ENCODE data around the gene RELT. TPM values are rescaled to one million over a fixed set of nuclear protein-coding genes. Genes with fewer than 3 reads are reported as not detected.

Gene RELT
- total RNA-seq, 1 donor from 2014 or later, result 5.2 TPM

- no peak for DNase-seq (ENCODE audit: low read depth)
- Histone ChIP-seq H3K4me1 (ENCODE audit: insufficient read depth, low read length) (no peaks in the 10 kb centered on the region), H3K36me3 (ENCODE audit: insufficient read depth, low read length) (peaks cover 26% of the 10 kb centered on the region), H3K9me3 (ENCODE audit: insufficient read depth, low read depth, low read length) (no peaks in the 10 kb centered on the region), H3K4me3 (ENCODE audit: insufficient read depth, low read depth, low read length) (no peak overlapping the region), H3K27me3 (ENCODE audit: insufficient read depth, low read length) (no peaks in the 10 kb centered on the region), H3K79me2 (ENCODE audit: insufficient read depth, low read length) (peaks cover 8% of the 10 kb centered on the region), H3K27ac (ENCODE audit: low read depth, low read length) (no peak overlapping the region), H3K9ac (ENCODE audit: low read length) (no peak overlapping the region), H3K4me2 (ENCODE audit: low read length) (no peak overlapping the region), H2AFZ (ENCODE audit: low read depth, low read length) (no peak overlapping the region), H4K20me1 (ENCODE audit: insufficient read depth, low read length) (peaks cover 45% of the 10 kb centered on the region)
- H3K4me1 Mint-ChIP-seq (ENCODE audit: low read depth, unreplicated experiment), result no peaks in the 10 kb centered on the region
- no peak overlapping the region for H3K4me3 Mint-ChIP-seq (ENCODE audit: unreplicated experiment)
- TF ChIP-seq CTCF (IDR thresholded peaks at IDR 0.05; ENCODE audit: insufficient read depth, low read depth, low read length) (no peak), EZH2 (IDR thresholded peaks at IDR 0.05; ENCODE audit: insufficient read depth, low read length) (no peak)
- no peaks in the 10 kb centered on the region for H3K27me3 Mint-ChIP-seq (ENCODE audit: low read depth, unreplicated experiment)
- H3K9me3 Mint-ChIP-seq (ENCODE audit: unreplicated experiment), result no peaks in the 10 kb centered on the region
- H3K27ac Mint-ChIP-seq (ENCODE audit: unreplicated experiment), result no peak overlapping the region
- no peak for FAIRE-seq
- peaks cover 21% of the 10 kb centered on the region for H3K36me3 Mint-ChIP-seq (ENCODE audit: low read depth, unreplicated experiment)
These were observed 19.0 kb upstream of the RELT start for GRCh38 chr11:73356979-73357860.

DNA sequence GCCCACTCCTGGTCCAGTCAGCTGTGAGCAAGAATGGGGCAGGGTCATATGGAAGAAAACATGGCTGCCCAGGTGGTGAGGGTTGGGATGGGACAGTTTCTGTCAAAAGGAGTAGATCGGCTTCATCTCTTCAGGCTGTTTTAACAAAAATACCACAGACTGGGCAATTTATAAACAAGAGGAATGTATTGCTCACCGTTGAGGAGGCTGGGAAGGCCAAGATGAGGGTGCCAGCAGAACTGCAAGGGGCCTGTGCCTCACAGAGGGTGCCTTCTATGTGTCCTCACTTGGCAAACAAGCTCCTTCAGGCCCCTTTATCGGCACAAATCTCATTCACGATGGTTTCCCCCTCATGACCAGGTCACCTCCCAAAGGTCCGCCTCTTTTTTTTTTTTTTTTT lies 18.1 kb upstream of the RELT start:
- H3K9ac ChIP-seq (ENCODE audit: low read length), result no peak overlapping the region
- no peaks in the 10 kb centered on the region for H3K27me3 Mint-ChIP-seq (ENCODE audit: low read depth, unreplicated experiment)
- peak overlapping the region; percentile 26 for H3K27ac Mint-ChIP-seq (ENCODE audit: unreplicated experiment)
- no peaks in the 10 kb centered on the region for H3K9me3 ChIP-seq (ENCODE audit: insufficient read depth, low read depth, low read length)
- FAIRE-seq, result no peak
- no peak overlapping the region for H3K4me3 ChIP-seq (ENCODE audit: insufficient read depth, low read depth, low read length)
- no peaks in the 10 kb centered on the region for H3K4me1 Mint-ChIP-seq (ENCODE audit: low read depth, unreplicated experiment)
- H2AFZ ChIP-seq (ENCODE audit: low read depth, low read length), result no peak overlapping the region
- H4K20me1 ChIP-seq (ENCODE audit: insufficient read depth, low read length), result peaks cover 45% of the 10 kb centered on the region
- no peaks in the 10 kb centered on the region for H3K9me3 Mint-ChIP-seq (ENCODE audit: unreplicated experiment)
- H3K79me2 ChIP-seq (ENCODE audit: insufficient read depth, low read length), result peaks cover under 1% of the 10 kb centered on the region
- DNase-seq (ENCODE audit: low read depth), result no peak
- H3K4me1 ChIP-seq (ENCODE audit: insufficient read depth, low read length), result no peaks in the 10 kb centered on the region
- H3K36me3 ChIP-seq (ENCODE audit: insufficient read depth, low read length), result peaks cover 30% of the 10 kb centered on the region
- no peak for TF ChIP-seq EZH2 (IDR thresholded peaks at IDR 0.05; ENCODE audit: insufficient read depth, low read length)
- no peak for TF ChIP-seq CTCF (IDR thresholded peaks at IDR 0.05; ENCODE audit: insufficient read depth, low read depth, low read length)
- H3K4me2 ChIP-seq (ENCODE audit: low read length), result no peak overlapping the region
- no peak overlapping the region for H3K4me3 Mint-ChIP-seq (ENCODE audit: unreplicated experiment)
- H3K36me3 Mint-ChIP-seq (ENCODE audit: low read depth, unreplicated experiment), result peaks cover 24% of the 10 kb centered on the region
- no peaks in the 10 kb centered on the region for H3K27me3 ChIP-seq (ENCODE audit: insufficient read depth, low read length)
- no peak overlapping the region for H3K27ac ChIP-seq (ENCODE audit: low read depth, low read length)

DNA sequence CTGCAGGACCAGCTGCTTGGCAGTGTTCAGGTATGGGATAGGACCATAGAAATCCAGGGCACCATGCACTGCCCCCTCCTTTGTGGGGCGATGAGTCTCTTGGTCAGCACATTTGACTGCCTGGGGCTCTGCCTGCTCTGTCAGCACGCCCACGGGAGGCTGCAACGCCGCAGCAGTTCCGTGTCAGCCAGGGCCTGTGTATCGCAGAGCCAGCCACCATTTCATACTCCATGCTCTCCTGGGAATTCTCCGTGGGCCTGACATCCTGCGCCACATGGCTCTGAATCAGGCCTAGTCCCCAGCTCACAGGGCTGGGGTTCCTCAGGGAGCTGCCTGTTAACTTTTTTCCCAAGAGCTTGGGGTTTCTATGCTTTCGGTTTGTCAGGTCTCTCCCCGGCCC lies 16.9 kb upstream of the RELT start:
- Histone ChIP-seq H3K27me3 (ENCODE audit: insufficient read depth, low read length) (no peaks in the 10 kb centered on the region), H3K4me1 (ENCODE audit: insufficient read depth, low read length) (no peaks in the 10 kb centered on the region), H3K79me2 (ENCODE audit: insufficient read depth, low read length) (no peaks in the 10 kb centered on the region), H3K9ac (ENCODE audit: low read length) (peak overlapping the region; percentile 39), H3K4me2 (ENCODE audit: low read length) (no peak overlapping the region), H3K27ac (ENCODE audit: low read depth, low read length) (no peak overlapping the region), H4K20me1 (ENCODE audit: insufficient read depth, low read length) (peaks cover 42% of the 10 kb centered on the region), H3K9me3 (ENCODE audit: insufficient read depth, low read depth, low read length) (no peaks in the 10 kb centered on the region), H2AFZ (ENCODE audit: low read depth, low read length) (no peak overlapping the region), H3K36me3 (ENCODE audit: insufficient read depth, low read length) (peaks cover 27% of the 10 kb centered on the region), H3K4me3 (ENCODE audit: insufficient read depth, low read depth, low read length) (no peak overlapping the region)
- Mint-ChIP-seq H3K36me3 (ENCODE audit: low read depth, unreplicated experiment) (peaks cover 24% of the 10 kb centered on the region), H3K4me1 (ENCODE audit: low read depth, unreplicated experiment) (no peaks in the 10 kb centered on the region), H3K27me3 (ENCODE audit: low read depth, unreplicated experiment) (no peaks in the 10 kb centered on the region), H3K27ac (ENCODE audit: unreplicated experiment) (no peak overlapping the region), H3K9me3 (ENCODE audit: unreplicated experiment) (no peaks in the 10 kb centered on the region), H3K4me3 (ENCODE audit: unreplicated experiment) (no peak overlapping the region)
- no peak for FAIRE-seq
- no peak for TF ChIP-seq EZH2 (IDR thresholded peaks at IDR 0.05; ENCODE audit: insufficient read depth, low read length)
- TF ChIP-seq CTCF (IDR thresholded peaks at IDR 0.05; ENCODE audit: insufficient read depth, low read depth, low read length), result no peak
- DNase-seq (ENCODE audit: low read depth), result no peak

Measured in astrocyte (in vitro differentiated cells and primary cell).